GM12878 (cell line): Measurements from ENCODE around the gene DLK2. TPM values are rescaled to one million over a fixed set of nuclear protein-coding genes. Genes with fewer than 3 reads are reported as not detected.

ENCODE experiments used
- ATAC-seq: fragments of 200-7000 bp; cut with Tn5 transposase; 3 replicates; pipeline ENCODE4 v1.9.1; 2020; ENCODE audit warnings: mild to moderate bottlenecking, moderate library complexity
- BruUV-seq: library from RNA; stranded (reverse); fragments of 400-500 nt; replicated peaks from 2 replicates; lab custom pipeline; 2021; lab: Mats Ljungman, UMichigan
- CTCF ChIA-PET: fragments of 300-600 bp; sonication (Branson Sonifier 250); formaldehyde crosslinking; extraction: SDS; loops from one replicate; lab custom pipeline; 2021; ENCODE audit warnings: inconsistent platforms; lab: Yijun Ruan, JAX
- POLR2A ChIA-PET: fragments of 350-600 bp; formaldehyde crosslinking; extraction: SDS; loops from one replicate; lab custom pipeline; 2021; ENCODE audit warnings: inconsistent platforms; lab: Charles Lee
- RAD21 ChIA-PET: fragments of 300-600 bp; sonication (Branson Sonifier 250); formaldehyde crosslinking; loops from one replicate; lab custom pipeline; 2023; ENCODE audit warnings: antibody characterized with exemption; ENCODE audit not compliant: unreplicated experiment; lab: Charles Lee
- SMC1A ChIA-PET: fragments of 300-600 bp; sonication (Branson Sonifier 250); formaldehyde crosslinking; loops from one replicate; lab custom pipeline; 2023; ENCODE audit not compliant: unreplicated experiment, uncharacterized antibody; lab: Charles Lee
- DNase-seq: peaks from one replicate; pipeline ENCODE4 v3.0.0-alpha.2; 2011; ENCODE audit warnings: low read depth, low spot score
- FAIRE-seq: peaks from 3 replicates; lab custom pipeline; 2011; peaks lifted over from hg19 to GRCh38; lab: Jason Lieb, UNC
- H2AFZ ChIP-seq: 2 replicates; pipeline ENCODE4 v1.6.0; 2011; ENCODE audit warnings: low read depth, low read length, control low read depth; ENCODE audit not compliant: control insufficient read depth
- H3K27ac ChIP-seq: 2 replicates; pipeline ENCODE4 v1.5.1; 2011; ENCODE audit warnings: control low read depth; ENCODE audit not compliant: control insufficient read depth, insufficient read depth
- H3K27me3 ChIP-seq, 2 experiments: replicated peaks in 1 of 2; 2 replicates each; pipeline versions ENCODE4 v1.6.0 to v1.6.1; 2011; ENCODE audit warnings: low read length in 1 of 2; ENCODE audit not compliant: control insufficient read depth in 2 of 2, insufficient read depth in 2 of 2
- H3K36me3 ChIP-seq, 2 experiments: 2 replicates each; pipeline ENCODE4 v1.5.1; 2011; ENCODE audit warnings: low read length in 1 of 2; ENCODE audit not compliant: control insufficient read depth in 2 of 2, insufficient read depth in 2 of 2
- H3K4me1 ChIP-seq: 2 replicates; pipeline ENCODE4 v1.6.1; 2011; ENCODE audit warnings: mild to moderate bottlenecking, low read length, moderate library complexity, mixed read lengths; ENCODE audit not compliant: control insufficient read depth, insufficient read depth
- H3K4me2 ChIP-seq: 2 replicates; pipeline ENCODE4 v1.6.0; 2011; ENCODE audit warnings: control low read depth; ENCODE audit not compliant: control insufficient read depth, insufficient read depth
- H3K4me3 ChIP-seq: fragments of 200-600 bp; sonication (generic); 2 replicates; pipeline ENCODE4 v1.5.1; 2016
- H3K79me2 ChIP-seq: 2 replicates; pipeline ENCODE4 v1.6.0; 2011; ENCODE audit warnings: low read length; ENCODE audit not compliant: control insufficient read depth, insufficient read depth
- H3K9ac ChIP-seq: 2 replicates; pipeline ENCODE4 v1.8.0; 2011; ENCODE audit warnings: low read length, control low read depth, mixed read lengths; ENCODE audit not compliant: control insufficient read depth, insufficient read depth
- H3K9me3 ChIP-seq: replicated peaks from 3 replicates; pipeline ENCODE4 v1.5.1; 2011; ENCODE audit warnings: mild to moderate bottlenecking, low read length; ENCODE audit not compliant: control insufficient read depth, insufficient read depth
- H4K20me1 ChIP-seq: 2 replicates; pipeline ENCODE4 v1.6.0; 2011; ENCODE audit not compliant: control insufficient read depth, insufficient read depth
- CREB1 ChIP-seq: IDR thresholded peaks from 2 replicates; pipeline ENCODE4 v1.6.1; 2012; ENCODE audit warnings: low read depth, mild to moderate bottlenecking, inconsistent platforms
- HDAC2 ChIP-seq: fragments of 200-600 bp; sonication (generic); IDR thresholded peaks from 2 replicates; pipeline ENCODE4 v1.6.1; 2017
- IRF4 ChIP-seq: IDR thresholded peaks from 2 replicates; pipeline ENCODE4 v1.6.1; 2011; ENCODE audit warnings: low read depth, low read length
- JUND ChIP-seq: IDR thresholded peaks from 2 replicates; pipeline ENCODE4 v1.6.1; 2012; ENCODE audit warnings: low read depth, mild to moderate bottlenecking, low read length, improper control_type of control experiment, moderate library complexity
- MTA2 ChIP-seq: fragments of 450-650 bp; IDR thresholded peaks from 2 replicates; pipeline ENCODE4 v1.6.1; 2016; ENCODE audit warnings: low read depth, mild to moderate bottlenecking, moderate library complexity
- MYC ChIP-seq: IDR thresholded peaks from 2 replicates; pipeline ENCODE4 v1.6.1; 2011; ENCODE audit warnings: mild to moderate bottlenecking, low read length, moderate library complexity, inconsistent platforms; ENCODE audit not compliant: insufficient read depth, insufficient replicate concordance, insufficient read length, severe bottlenecking
- NFIC ChIP-seq: IDR thresholded peaks from 2 replicates; pipeline ENCODE4 v1.6.1; 2012; ENCODE audit warnings: low read depth, mild to moderate bottlenecking, inconsistent platforms, low read length, moderate library complexity
- NFXL1 ChIP-seq: fragments of 450-650 bp; IDR thresholded peaks from 2 replicates; pipeline ENCODE4 v1.6.1; 2017; ENCODE audit warnings: antibody characterized with exemption, mild to moderate bottlenecking, borderline replicate concordance
- NR2C2 ChIP-seq: IDR thresholded peaks from 2 replicates; pipeline ENCODE4 v1.6.1; 2011; ENCODE audit warnings: borderline replicate concordance, low read depth; ENCODE audit not compliant: control insufficient read depth, insufficient read length
- POU2F2 ChIP-seq: IDR thresholded peaks from 3 replicates; pipeline ENCODE4 v1.6.1; 2011; ENCODE audit warnings: low read depth, mild to moderate bottlenecking, low read length, borderline replicate concordance
- REST ChIP-seq: IDR thresholded peaks from 2 replicates; pipeline ENCODE4 v1.6.1; 2012; ENCODE audit warnings: mild to moderate bottlenecking, low read depth, low read length
- SMAD1 ChIP-seq: fragments of 450-650 bp; IDR thresholded peaks from 2 replicates; pipeline ENCODE4 v1.6.1; 2018; ENCODE audit warnings: mild to moderate bottlenecking, low read depth; ENCODE audit not compliant: partially characterized antibody
- WGBS: methylation state at CpG from one replicate; pipeline ENCODE4 v1.1.6; 2016; ENCODE audit warnings: low lambda C conversion rate; ENCODE audit not compliant: insufficient replicate concordance, insufficient coverage; ENCODE audit errors: missing lambda C conversion rate; 5-methylcytosine and 5-hydroxymethylcytosine counted together
- in situ Hi-C: fragments of 300-500 bp; cut with MboI; formaldehyde crosslinking; loops from 9 replicates; pipeline ENCODE4 v1.14.3; 2018; ENCODE audit warnings: mixed read lengths
- intact Hi-C: fragments of 100-400 bp; cut with micrococcal nuclease; formaldehyde crosslinking; loops from one replicate; pipeline ENCODE4 v1.14.2; 2022; ENCODE audit not compliant: unreplicated experiment
- polyA plus RNA-seq, 11 experiments: library from polyadenylated mRNA; depleted of rRNA in 4 of 11; unstranded in 6 of 11; stranded (reverse) in 5 of 11; fragments of >200 nt; fragmentation: Nextera tagmentation in 4 of 11; fragmentation: Illumina TruSeq in 1 of 11; extraction: Ambion mirVana in 4 of 11; extraction: Trizol in 1 of 11; gene quantifications; 1 replicate in 1 of 11; 2 replicates in 10 of 11; pipeline versions ENCODE4 v1.2.1 to v1.2.3, GENCODE V29; 2011 to 2016; ENCODE audit warnings: inconsistent platforms in 2 of 11, missing spikeins in 2 of 11, low read depth in 1 of 11
- total RNA-seq, 4 experiments: library from RNA; depleted of rRNA in 3 of 4; stranded (reverse); fragments of >200 nt in 3 of 4; fragmentation: Illumina TruSeq in 1 of 4; extraction: Trizol in 1 of 4; gene quantifications; 2 replicates each; pipeline versions ENCODE4 v1.2.1 to v1.2.3, GENCODE V29; 2013 to 2021

Gene DLK2
- total and polyA plus RNA-seq, 10 of the 15 experiments (the other 5 are each of a cell fraction or from before 2014, with no cell fraction given), result 0.03 to 0.55 (median 0.38) TPM; not detected in 4

- no peak for TF ChIP-seq MYC
- no peak for TF ChIP-seq NR2C2
- no peak for TF ChIP-seq POU2F2
- TF ChIP-seq IRF4, result no peak
- TF ChIP-seq CREB1, result no peak
Measured at GRCh38 chr6:43435682-43436437, 19.5 kb downstream of the DLK2 start (continued).

- in situ Hi-C loops (no loop called here), intact Hi-C loops (no loop called here)
- Histone ChIP-seq H4K20me1 (no peaks in the 10 kb centered on the region; the same call in 1 of the 2 replicates), H3K36me3 (peaks cover 3 to 7% of the 10 kb centered on the region in 2 experiments; a peak in 3 of 4 replicates), H2AFZ (no peak overlapping the region), H3K27ac (no peak overlapping the region), H3K4me1 (no peaks in the 10 kb centered on the region; the same call in 1 of the 2 replicates), H3K79me2 (peaks cover 2% of the 10 kb centered on the region), H3K27me3 (no peaks in the 10 kb centered on the region), H3K9ac (no peak overlapping the region), H3K4me2 (no peak overlapping the region), H3K4me3 (no peak overlapping the region), H3K9me3 (no peaks in the 10 kb centered on the region)
- ATAC-seq (no peak), DNase-seq (no peak), FAIRE-seq (no peak)
- WGBS, result 86% methylated on average over 4 of the region's 4 CpGs
- ChIA-PET CTCF (interaction anchor here (0.7 to 1.7 kb wide), 4 partner anchors 20 to 72 kb away, joined by 3 to 9 read pairs (median 4); no protein-coding TSS in a partner anchor), POLR2A (no interaction called here), RAD21 (no interaction called here), SMC1A (no interaction called here)
- no TSS peak for BruUV-seq
- TF ChIP-seq NFIC (no peak), REST (no peak), JUND (no peak), SMAD1 (no peak), MTA2 (no peak), NFXL1 (no peak), HDAC2 (no peak)
Measured at GRCh38 chr6:43434943-43435342, 20.4 kb downstream of the DLK2 start.
